Astrocyte (in vitro differentiated cells and primary cell): ENCODE measurements around the gene MYL3.

ENCODE experiments used
- EZH2 ChIP-seq: IDR thresholded peaks from 2 replicates; pipeline ENCODE4 v1.6.1; 2012; ENCODE audit warnings: mild to moderate bottlenecking, low read length, inconsistent platforms; ENCODE audit not compliant: insufficient read depth
- TF ChIP-seq, protein P1 (sequence below): IDR thresholded peaks from 2 replicates; pipeline ENCODE4 v1.5.1; 2011; ENCODE audit warnings: low read depth, mild to moderate bottlenecking, inconsistent platforms, low read length, moderate library complexity; ENCODE audit not compliant: insufficient read depth

DNA sequence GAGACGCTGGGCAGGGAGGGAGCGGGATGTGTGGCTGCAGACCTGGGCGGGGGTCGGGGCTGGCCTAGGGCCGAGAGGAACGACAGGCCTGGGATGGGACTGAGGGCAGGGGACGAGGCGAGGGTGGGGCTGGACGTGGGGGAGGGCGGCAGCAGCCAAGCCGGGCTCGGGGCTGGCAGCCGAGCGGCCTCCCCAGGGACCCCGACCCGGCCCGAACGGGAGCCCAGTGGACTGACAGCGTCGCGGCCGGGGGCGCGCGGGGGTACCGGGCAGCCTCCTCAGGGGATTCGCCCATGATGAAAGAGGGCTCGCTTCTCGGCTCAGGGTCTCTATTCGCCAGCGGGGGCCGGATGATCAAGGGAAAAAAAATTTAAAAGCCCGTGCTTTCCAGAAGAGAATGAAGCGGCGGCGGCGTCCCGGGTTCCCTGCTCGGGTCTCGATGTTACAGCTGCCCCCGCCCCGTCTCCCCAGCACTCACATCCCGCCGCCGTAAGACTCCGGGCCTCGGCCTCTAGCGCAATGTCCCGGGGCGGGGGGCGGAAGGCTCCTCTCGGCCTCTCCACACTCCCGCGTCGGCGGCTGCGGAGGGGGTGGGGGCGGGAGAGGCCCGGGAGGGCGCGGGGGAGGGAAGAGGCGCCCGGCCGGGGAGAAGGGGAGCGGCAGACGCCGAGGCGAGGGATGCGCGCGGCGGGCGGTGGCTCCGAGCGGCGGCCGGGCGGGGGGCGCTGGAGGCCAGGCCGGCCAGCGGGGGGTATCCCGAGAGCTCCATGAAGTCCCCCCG is 18.5 kb upstream of the MYL3 start:
- TF ChIP-seq, protein P1, sequence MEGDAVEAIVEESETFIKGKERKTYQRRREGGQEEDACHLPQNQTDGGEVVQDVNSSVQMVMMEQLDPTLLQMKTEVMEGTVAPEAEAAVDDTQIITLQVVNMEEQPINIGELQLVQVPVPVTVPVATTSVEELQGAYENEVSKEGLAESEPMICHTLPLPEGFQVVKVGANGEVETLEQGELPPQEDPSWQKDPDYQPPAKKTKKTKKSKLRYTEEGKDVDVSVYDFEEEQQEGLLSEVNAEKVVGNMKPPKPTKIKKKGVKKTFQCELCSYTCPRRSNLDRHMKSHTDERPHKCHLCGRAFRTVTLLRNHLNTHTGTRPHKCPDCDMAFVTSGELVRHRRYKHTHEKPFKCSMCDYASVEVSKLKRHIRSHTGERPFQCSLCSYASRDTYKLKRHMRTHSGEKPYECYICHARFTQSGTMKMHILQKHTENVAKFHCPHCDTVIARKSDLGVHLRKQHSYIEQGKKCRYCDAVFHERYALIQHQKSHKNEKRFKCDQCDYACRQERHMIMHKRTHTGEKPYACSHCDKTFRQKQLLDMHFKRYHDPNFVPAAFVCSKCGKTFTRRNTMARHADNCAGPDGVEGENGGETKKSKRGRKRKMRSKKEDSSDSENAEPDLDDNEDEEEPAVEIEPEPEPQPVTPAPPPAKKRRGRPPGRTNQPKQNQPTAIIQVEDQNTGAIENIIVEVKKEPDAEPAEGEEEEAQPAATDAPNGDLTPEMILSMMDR = no peak
- TF ChIP-seq EZH2 = peak; percentile 37
